SK-N-SH treated with all-trans-retinoic acid at 6 μM for 48 hours (cell line): Measurements from ENCODE around the gene SMARCC1.

Experiments
- ATAC-seq: fragments of 200-7000 bp; cut with Tn5 transposase; 3 replicates; pipeline ENCODE4 v1.9.1; 2020; ENCODE audit warnings: mild to moderate bottlenecking, moderate library complexity
- ARNTL ChIP-seq: fragments of 450-650 bp; formaldehyde crosslinking; IDR thresholded peaks from 2 replicates; pipeline ENCODE4 v1.5.0; 2020; ENCODE audit warnings: low read depth, mild to moderate bottlenecking, moderate library complexity, borderline replicate concordance
- BACH2 ChIP-seq: fragments of 250-450 bp; sonication (Bioruptor Pico); IDR thresholded peaks from 2 replicates; pipeline ENCODE4 v1.9.0; 2021; ENCODE audit warnings: mild to moderate bottlenecking, borderline replicate concordance
- CSDC2 ChIP-seq: fragments of 250-450 bp; sonication (Bioruptor Pico); IDR thresholded peaks from 2 replicates; pipeline ENCODE4 v1.5.0; 2020; ENCODE audit warnings: mild to moderate bottlenecking, moderate library complexity
- ESRRG ChIP-seq: fragments of 250-450 bp; sonication (Bioruptor Pico); IDR thresholded peaks from 2 replicates; pipeline ENCODE4 v1.6.1; 2021; ENCODE audit warnings: mild to moderate bottlenecking
- GLIS3 ChIP-seq: fragments of 250-450 bp; sonication (Bioruptor Pico); IDR thresholded peaks from 2 replicates; pipeline ENCODE4 v1.5.0; 2020; ENCODE audit warnings: mild to moderate bottlenecking, moderate library complexity
- ISL1 ChIP-seq: fragments of 250-450 bp; sonication (Bioruptor Pico); IDR thresholded peaks from 2 replicates; pipeline ENCODE4 v2.1.2; 2022; ENCODE audit warnings: mild to moderate bottlenecking, moderate library complexity
- OSR1 ChIP-seq: fragments of 250-450 bp; sonication (Bioruptor Pico); IDR thresholded peaks from 2 replicates; pipeline ENCODE4 v1.8.0; 2022; ENCODE audit warnings: moderate library complexity, mild to moderate bottlenecking, inconsistent platforms
- RARB ChIP-seq: fragments of 250-450 bp; sonication (Bioruptor Pico); IDR thresholded peaks from 2 replicates; pipeline ENCODE4 v1.8.0; 2021; ENCODE audit warnings: mild to moderate bottlenecking, moderate library complexity
- TCF4 ChIP-seq: fragments of 250-450 bp; sonication (Bioruptor Pico); IDR thresholded peaks from 2 replicates; pipeline ENCODE4 v1.8.0; 2021; ENCODE audit warnings: mild to moderate bottlenecking, moderate library complexity, borderline replicate concordance
- TOX ChIP-seq: fragments of 250-450 bp; sonication (Bioruptor Pico); IDR thresholded peaks from 2 replicates; pipeline ENCODE4 v1.8.0; 2021; ENCODE audit warnings: mild to moderate bottlenecking, moderate library complexity, borderline replicate concordance
- ZC3H10 ChIP-seq: fragments of 250-450 bp; sonication (Bioruptor Pico); IDR thresholded peaks from 2 replicates; pipeline ENCODE4 v1.5.1; 2021; ENCODE audit warnings: mild to moderate bottlenecking, moderate library complexity
- ZFP3 ChIP-seq: fragments of 250-450 bp; sonication (Bioruptor Pico); IDR thresholded peaks from 2 replicates; pipeline ENCODE4 v1.5.0; 2020; ENCODE audit warnings: mild to moderate bottlenecking, moderate library complexity
- ZFP30 ChIP-seq: fragments of 450-650 bp; formaldehyde crosslinking; IDR thresholded peaks from 2 replicates; pipeline ENCODE4 v1.5.0; 2022; ENCODE audit warnings: mild to moderate bottlenecking, moderate library complexity
- ZNF565 ChIP-seq: fragments of 450-650 bp; formaldehyde crosslinking; conservative IDR thresholded peaks from 2 replicates; pipeline ENCODE4 v1.5.0; 2020; ENCODE audit warnings: low read depth, mild to moderate bottlenecking, moderate library complexity
- ZNF70 ChIP-seq: fragments of 450-650 bp; formaldehyde crosslinking; IDR thresholded peaks from 2 replicates; pipeline ENCODE4 v1.5.0; 2020; ENCODE audit warnings: mild to moderate bottlenecking, moderate library complexity
- ZNF8 ChIP-seq: fragments of 450-650 bp; formaldehyde crosslinking; IDR thresholded peaks from 2 replicates; pipeline ENCODE4 v1.5.0; 2020; ENCODE audit warnings: mild to moderate bottlenecking, moderate library complexity
- TF ChIP-seq, protein P1 (sequence below): fragments of 250-450 bp; sonication (Bioruptor Pico); IDR thresholded peaks from 2 replicates; pipeline ENCODE4 v1.8.0; 2021; ENCODE audit warnings: low read depth, mild to moderate bottlenecking, moderate library complexity, borderline replicate concordance
- TF ChIP-seq, protein P2 (sequence below): fragments of 250-450 bp; sonication (Bioruptor Pico); IDR thresholded peaks from 2 replicates; pipeline ENCODE4 v1.5.0; 2020; ENCODE audit warnings: mild to moderate bottlenecking, moderate library complexity
- TF ChIP-seq, protein P3 (sequence below): fragments of 250-450 bp; sonication (Bioruptor Pico); IDR thresholded peaks from 2 replicates; pipeline ENCODE4 v1.5.1; 2021; ENCODE audit warnings: mild to moderate bottlenecking, moderate library complexity
- TF ChIP-seq, protein P4 (sequence below): fragments of 250-450 bp; sonication (Bioruptor Pico); IDR thresholded peaks from 2 replicates; pipeline ENCODE4 v1.5.1; 2020; ENCODE audit warnings: low read depth, mild to moderate bottlenecking, moderate library complexity

Gene SMARCC1

DNA sequence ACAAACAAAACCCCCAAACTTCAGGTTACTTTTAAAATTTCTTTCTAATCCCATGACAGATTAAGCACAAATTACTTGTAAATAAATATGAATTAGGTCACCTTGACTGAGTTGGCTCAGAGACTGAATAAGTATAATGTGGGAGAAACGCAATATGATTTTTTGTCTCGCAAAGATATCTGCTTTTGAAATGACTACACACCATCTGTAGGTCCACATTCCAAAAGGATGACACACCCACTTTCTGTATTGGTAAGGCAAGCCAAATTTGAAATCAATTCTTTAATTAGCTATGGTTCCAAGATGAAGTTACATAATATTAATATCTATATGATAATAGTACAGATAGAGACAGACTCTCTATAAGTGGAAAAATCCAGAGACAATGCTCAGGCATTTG lies 136.1 kb downstream of the SMARCC1 start:
- TF ChIP-seq, protein P1, sequence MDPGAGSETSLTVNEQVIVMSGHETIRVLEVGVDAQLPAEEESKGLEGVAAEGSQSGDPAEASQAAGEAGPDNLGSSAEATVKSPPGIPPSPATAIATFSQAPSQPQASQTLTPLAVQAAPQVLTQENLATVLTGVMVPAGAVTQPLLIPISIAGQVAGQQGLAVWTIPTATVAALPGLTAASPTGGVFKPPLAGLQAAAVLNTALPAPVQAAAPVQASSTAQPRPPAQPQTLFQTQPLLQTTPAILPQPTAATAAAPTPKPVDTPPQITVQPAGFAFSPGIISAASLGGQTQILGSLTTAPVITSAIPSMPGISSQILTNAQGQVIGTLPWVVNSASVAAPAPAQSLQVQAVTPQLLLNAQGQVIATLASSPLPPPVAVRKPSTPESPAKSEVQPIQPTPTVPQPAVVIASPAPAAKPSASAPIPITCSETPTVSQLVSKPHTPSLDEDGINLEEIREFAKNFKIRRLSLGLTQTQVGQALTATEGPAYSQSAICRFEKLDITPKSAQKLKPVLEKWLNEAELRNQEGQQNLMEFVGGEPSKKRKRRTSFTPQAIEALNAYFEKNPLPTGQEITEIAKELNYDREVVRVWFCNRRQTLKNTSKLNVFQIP (CRISPR knock-in tag): no peak
- TF ChIP-seq RARB (CRISPR knock-in tag) (no peak), ZNF8 (CRISPR knock-in tag) (no peak), CSDC2 (CRISPR knock-in tag) (no peak), ZC3H10 (CRISPR knock-in tag) (no peak), OSR1 (CRISPR knock-in tag) (no peak), ZNF565 (CRISPR knock-in tag) (no peak), GLIS3 (no peak), TCF4 (no peak), ESRRG (no peak)
- TF ChIP-seq, protein P2, sequence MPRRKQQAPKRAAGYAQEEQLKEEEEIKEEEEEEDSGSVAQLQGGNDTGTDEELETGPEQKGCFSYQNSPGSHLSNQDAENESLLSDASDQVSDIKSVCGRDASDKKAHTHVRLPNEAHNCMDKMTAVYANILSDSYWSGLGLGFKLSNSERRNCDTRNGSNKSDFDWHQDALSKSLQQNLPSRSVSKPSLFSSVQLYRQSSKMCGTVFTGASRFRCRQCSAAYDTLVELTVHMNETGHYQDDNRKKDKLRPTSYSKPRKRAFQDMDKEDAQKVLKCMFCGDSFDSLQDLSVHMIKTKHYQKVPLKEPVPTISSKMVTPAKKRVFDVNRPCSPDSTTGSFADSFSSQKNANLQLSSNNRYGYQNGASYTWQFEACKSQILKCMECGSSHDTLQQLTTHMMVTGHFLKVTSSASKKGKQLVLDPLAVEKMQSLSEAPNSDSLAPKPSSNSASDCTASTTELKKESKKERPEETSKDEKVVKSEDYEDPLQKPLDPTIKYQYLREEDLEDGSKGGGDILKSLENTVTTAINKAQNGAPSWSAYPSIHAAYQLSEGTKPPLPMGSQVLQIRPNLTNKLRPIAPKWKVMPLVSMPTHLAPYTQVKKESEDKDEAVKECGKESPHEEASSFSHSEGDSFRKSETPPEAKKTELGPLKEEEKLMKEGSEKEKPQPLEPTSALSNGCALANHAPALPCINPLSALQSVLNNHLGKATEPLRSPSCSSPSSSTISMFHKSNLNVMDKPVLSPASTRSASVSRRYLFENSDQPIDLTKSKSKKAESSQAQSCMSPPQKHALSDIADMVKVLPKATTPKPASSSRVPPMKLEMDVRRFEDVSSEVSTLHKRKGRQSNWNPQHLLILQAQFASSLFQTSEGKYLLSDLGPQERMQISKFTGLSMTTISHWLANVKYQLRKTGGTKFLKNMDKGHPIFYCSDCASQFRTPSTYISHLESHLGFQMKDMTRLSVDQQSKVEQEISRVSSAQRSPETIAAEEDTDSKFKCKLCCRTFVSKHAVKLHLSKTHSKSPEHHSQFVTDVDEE (CRISPR knock-in tag): no peak
- TF ChIP-seq, protein P3, sequence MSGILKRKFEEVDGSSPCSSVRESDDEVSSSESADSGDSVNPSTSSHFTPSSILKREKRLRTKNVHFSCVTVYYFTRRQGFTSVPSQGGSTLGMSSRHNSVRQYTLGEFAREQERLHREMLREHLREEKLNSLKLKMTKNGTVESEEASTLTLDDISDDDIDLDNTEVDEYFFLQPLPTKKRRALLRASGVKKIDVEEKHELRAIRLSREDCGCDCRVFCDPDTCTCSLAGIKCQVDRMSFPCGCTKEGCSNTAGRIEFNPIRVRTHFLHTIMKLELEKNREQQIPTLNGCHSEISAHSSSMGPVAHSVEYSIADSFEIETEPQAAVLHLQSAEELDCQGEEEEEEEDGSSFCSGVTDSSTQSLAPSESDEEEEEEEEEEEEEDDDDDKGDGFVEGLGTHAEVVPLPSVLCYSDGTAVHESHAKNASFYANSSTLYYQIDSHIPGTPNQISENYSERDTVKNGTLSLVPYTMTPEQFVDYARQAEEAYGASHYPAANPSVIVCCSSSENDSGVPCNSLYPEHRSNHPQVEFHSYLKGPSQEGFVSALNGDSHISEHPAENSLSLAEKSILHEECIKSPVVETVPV (CRISPR knock-in tag): no peak
- TF ChIP-seq, all 23 proteins: peak for 0
- ATAC-seq: no peak

DNA sequence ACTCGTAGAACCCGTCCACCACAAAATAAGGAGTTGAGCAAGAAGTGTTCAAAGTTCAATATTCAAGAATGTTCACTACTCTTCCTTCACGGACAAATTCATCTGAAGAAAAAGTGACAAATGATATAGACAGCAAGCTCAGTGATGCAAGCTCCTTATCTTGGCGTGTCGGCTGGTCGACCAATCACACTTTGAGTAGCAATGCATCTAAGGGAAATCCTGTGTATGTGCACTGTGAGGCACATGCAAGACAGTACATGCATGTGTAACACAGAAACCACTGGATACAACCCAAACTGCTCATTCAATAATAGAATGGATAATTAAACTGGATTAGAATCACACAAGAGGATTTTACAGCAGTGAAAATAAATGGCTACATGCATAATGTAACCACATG lies 138.6 kb downstream of the SMARCC1 start:
- no peak for ATAC-seq

DNA sequence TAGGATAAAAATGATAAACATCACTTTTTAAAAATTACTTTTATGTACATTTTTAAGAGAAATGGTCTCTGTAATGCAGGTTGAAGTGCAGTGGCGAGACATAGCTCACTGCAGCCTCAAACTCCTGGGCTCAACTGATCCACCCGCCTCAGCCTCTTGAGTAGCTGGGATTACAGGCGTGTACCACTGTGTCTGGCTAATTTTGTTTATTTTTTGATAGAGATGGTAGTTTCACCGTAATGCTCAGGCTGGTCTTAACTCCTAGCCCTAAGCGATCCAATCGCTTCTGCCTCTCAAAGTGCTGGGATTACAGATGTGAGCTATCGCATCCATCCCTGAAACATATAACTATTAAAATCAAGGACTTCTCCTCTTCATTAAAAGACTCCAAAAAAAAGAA lies 140.0 kb downstream of the SMARCC1 start:
- ATAC-seq: no peak
- TF ChIP-seq, protein P4, sequence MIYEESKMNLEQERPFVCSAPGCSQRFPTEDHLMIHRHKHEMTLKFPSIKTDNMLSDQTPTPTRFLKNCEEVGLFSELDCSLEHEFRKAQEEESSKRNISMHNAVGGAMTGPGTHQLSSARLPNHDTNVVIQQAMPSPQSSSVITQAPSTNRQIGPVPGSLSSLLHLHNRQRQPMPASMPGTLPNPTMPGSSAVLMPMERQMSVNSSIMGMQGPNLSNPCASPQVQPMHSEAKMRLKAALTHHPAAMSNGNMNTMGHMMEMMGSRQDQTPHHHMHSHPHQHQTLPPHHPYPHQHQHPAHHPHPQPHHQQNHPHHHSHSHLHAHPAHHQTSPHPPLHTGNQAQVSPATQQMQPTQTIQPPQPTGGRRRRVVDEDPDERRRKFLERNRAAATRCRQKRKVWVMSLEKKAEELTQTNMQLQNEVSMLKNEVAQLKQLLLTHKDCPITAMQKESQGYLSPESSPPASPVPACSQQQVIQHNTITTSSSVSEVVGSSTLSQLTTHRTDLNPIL (CRISPR knock-in tag): no peak
- TF ChIP-seq TOX (CRISPR knock-in tag): no peak
- TF ChIP-seq, protein P2 (CRISPR knock-in tag): no peak
- no peak for TF ChIP-seq OSR1 (CRISPR knock-in tag)
- no peak for TF ChIP-seq TCF4
- no peak for TF ChIP-seq RARB (CRISPR knock-in tag)
- TF ChIP-seq ZNF70 (CRISPR knock-in tag): no peak
- no peak for TF ChIP-seq ISL1 (CRISPR knock-in tag)
- no peak for TF ChIP-seq ZNF565 (CRISPR knock-in tag)
- no peak for TF ChIP-seq ARNTL
- no peak for TF ChIP-seq CSDC2 (CRISPR knock-in tag)
- TF ChIP-seq, protein P3 (CRISPR knock-in tag): no peak
- no peak for TF ChIP-seq ESRRG
- TF ChIP-seq GLIS3: no peak
- no peak for TF ChIP-seq BACH2 (CRISPR knock-in tag)
- TF ChIP-seq, protein P1 (CRISPR knock-in tag): no peak
- TF ChIP-seq ZC3H10 (CRISPR knock-in tag): no peak

More for the DNA sequence above, 138.6 kb downstream of the SMARCC1 start:
- TF ChIP-seq ZFP3 (no peak), ZFP30 (CRISPR knock-in tag) (no peak)
- TF ChIP-seq, protein P4 (CRISPR knock-in tag): no peak
- TF ChIP-seq, all 23 proteins: peak for 0
